Gastroesophageal sphincter (tissue), 4 donors: ENCODE measurements around the gene SMYD2. TPM values are rescaled to one million over a fixed set of nuclear protein-coding genes. Genes with fewer than 3 reads are reported as not detected.

Source experiments
- ATAC-seq: fragments of 150-250 bp; one replicate; pipeline ENCODE4 v1.9.1; 2016; ENCODE audit warnings: mild to moderate bottlenecking, moderate library complexity
- H3K27ac ChIP-seq, 4 donors: fragments of 200-600 bp; sonication (generic) in 3 of 4; 1 replicate in 3 of 4; 2 replicates in 1 of 4; pipeline ENCODE4 v1.5.1; 2016 to 2019
- H3K27me3 ChIP-seq: fragments of 200-600 bp; sonication (generic); one replicate; pipeline ENCODE4 v1.5.1; 2019
- H3K36me3 ChIP-seq, 2 donors: fragments of 200-600 bp; sonication (generic); one replicate each; pipeline ENCODE4 v1.5.1; 2019; ENCODE audit warnings: control low read depth in 1 of 2
- H3K4me1 ChIP-seq, 3 donors: fragments of 200-600 bp; sonication (generic); 1 replicate in 2 of 3; 2 replicates in 1 of 3; pipeline ENCODE4 v1.5.1; 2016 to 2019; ENCODE audit warnings: control low read depth in 2 of 3
- H3K4me3 ChIP-seq, 2 donors: fragments of 200-600 bp; sonication (generic); one replicate each; pipeline ENCODE4 v1.5.1; 2019; ENCODE audit warnings: mild to moderate bottlenecking in 1 of 2, moderate library complexity in 1 of 2
- H3K9me3 ChIP-seq, 3 donors: fragments of 200-600 bp; sonication (generic); one replicate each; pipeline ENCODE4 v1.5.1; 2017 to 2019; ENCODE audit warnings: control low read depth in 2 of 3
- CTCF ChIP-seq, 4 experiments: fragments of 200-600 bp in 2 of 4; fragments of 450-650 bp in 2 of 4; sonication (generic) in 1 of 4; IDR thresholded peaks; one replicate each; pipeline ENCODE4 v1.5.1; 2017 to 2019; ENCODE audit warnings: antibody characterized with exemption in 4 of 4, mild to moderate bottlenecking in 2 of 4, moderate library complexity in 2 of 4
- EP300 ChIP-seq: sonication (generic); formaldehyde crosslinking; IDR thresholded peaks from one replicate; pipeline ENCODE4 v1.6.1; 2017; ENCODE audit warnings: antibody characterized with exemption, mild to moderate bottlenecking
- POLR2A ChIP-seq, 2 donors: fragments of 450-650 bp; IDR thresholded peaks; one replicate each; pipeline ENCODE4 v1.6.1; 2017; ENCODE audit warnings: antibody characterized with exemption in 2 of 2, mild to moderate bottlenecking in 2 of 2, moderate library complexity in 1 of 2
- POLR2AphosphoS5 ChIP-seq: sonication (generic); formaldehyde crosslinking; IDR thresholded peaks from one replicate; pipeline ENCODE4 v1.6.1; 2017; ENCODE audit warnings: antibody characterized with exemption
- WGBS, 2 donors: methylation state at CpG; one replicate each; pipeline ENCODE4 v1.1.5; 2018; ENCODE audit warnings: low coverage in 1 of 2; 5-methylcytosine and 5-hydroxymethylcytosine counted together
- total RNA-seq, 4 donors: library from RNA; depleted of rRNA; stranded (reverse); fragments of >200 nt; gene quantifications; one replicate each; pipeline ENCODE4 v1.1.0, GENCODE V29; 2016

SMYD2 gene
- total RNA-seq, 4 donors from 2014 or later = 12.0 to 30.3 (median 20.5) TPM

DNA sequence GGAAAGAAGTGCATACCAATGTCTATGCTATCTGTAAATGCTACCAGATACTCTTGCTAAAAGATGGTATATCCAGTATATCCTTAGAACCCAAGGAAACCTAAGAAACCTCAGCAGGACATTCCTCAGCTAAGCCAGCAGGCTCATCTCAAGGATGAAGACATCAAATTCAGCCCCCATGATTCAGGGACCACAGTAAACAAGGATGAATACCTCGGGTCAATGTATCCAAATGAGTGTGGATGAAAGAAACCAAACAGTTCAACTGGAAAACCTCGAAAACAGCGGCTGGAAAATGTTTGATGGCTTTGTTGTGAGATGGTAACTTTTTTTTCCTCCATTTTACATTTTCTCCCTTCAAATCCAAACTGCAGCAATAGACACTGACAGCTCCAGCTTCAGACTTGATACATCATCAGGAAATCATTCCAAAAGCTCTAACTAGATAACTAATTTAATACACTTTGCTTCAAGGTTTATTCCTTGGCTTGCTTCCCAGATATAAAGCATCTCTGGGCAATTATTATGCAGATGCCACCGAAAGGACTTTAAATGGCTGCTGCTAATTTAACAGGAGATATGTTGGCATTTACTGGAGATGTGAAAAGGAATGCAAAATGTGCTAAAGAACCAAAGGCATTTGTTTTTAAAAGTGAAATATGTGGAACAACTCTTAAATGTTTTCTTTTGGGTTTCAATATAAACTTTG lies 73.6 kb downstream of the SMYD2 start:
- no peak for ATAC-seq
- peaks cover 0 to 67% of the 10 kb centered on the region in 2 donors for H3K36me3 ChIP-seq

DNA sequence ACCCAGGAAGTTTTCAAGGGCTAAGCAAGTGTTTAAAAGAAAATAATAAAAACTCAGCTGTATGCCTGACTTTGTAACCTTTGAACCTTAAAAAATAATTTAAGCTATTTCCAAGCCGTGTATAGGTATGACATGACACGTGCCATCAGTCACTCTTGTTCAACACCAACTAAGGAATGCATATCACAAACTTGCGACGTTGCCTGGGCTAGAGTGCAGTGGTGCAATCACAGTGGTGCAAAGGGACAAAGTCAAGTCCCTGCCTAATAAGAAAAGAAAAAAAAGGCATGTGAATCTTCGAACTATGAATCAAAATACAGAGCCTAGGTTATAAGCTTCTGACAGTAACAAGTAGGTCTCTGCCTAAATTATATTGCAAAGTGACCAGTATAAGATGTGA lies 79.2 kb downstream of the SMYD2 start:
- TF ChIP-seq CTCF (IDR thresholded peaks at IDR 0.05) (no peak), EP300 (no peak), POLR2AphosphoS5 (no peak), POLR2A (IDR thresholded peaks at IDR 0.05) (no peak)
- no peak overlapping the region for H3K4me3 ChIP-seq
- WGBS, 2 donors = 87 to 90% methylated on average over 4 to 5 of the region's 5 CpGs

More for the DNA sequence above, 73.6 kb downstream of the SMYD2 start:
- Histone ChIP-seq H3K4me1 (no peaks in the 10 kb centered on the region), H3K9me3 (no peaks in the 10 kb centered on the region), H3K4me3 (no peak overlapping the region), H3K27ac (peak overlapping the region in 1 of 4 donors; percentile 28), H3K27me3 (no peaks in the 10 kb centered on the region)
- TF ChIP-seq EP300 (no peak), CTCF (IDR thresholded peaks at IDR 0.05) (no peak), POLR2AphosphoS5 (no peak), POLR2A (IDR thresholded peaks at IDR 0.05) (no peak)
- 46 to 53% methylated on average over 4 of the region's 4 CpGs for WGBS, 2 donors

DNA sequence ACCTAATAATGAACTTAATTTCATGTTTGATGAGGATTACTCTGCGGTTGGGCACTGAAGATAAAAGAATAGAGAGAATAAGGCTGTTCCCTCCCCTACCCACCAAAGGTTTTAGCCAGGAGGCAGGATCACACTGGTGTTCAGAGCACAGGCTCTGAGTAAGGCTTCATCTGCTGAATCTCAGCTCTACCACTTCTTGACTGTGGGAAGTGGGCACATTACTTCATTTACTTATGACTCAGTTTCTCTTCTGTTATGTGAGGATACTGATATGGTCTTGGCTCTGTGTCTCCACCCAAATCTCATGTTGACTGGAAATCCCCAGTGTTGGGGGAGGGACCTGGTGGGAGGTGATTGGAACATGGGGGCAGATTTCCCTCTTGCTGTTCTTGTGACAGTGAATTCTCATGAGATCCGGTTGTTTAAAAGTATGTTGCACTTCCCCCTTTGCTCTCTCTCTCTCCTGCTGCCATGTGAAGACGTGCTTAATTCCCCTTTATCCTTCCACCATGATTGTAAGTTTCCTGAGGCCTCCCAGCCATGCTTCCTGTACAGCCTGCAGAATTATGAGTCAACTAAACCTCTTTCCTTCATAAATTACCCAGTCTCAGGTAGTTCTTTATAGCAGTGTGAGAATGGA lies 79.7 kb downstream of the SMYD2 start:
- 87 to 94% methylated on average over 2 to 3 of the region's 3 CpGs for WGBS, 2 donors
- Histone ChIP-seq H3K36me3 (peaks cover 0 to 100% of the 10 kb centered on the region in 2 donors), H3K4me3 (no peak overlapping the region), H3K9me3 (no peaks in the 10 kb centered on the region), H3K27ac (no peak overlapping the region), H3K27me3 (no peaks in the 10 kb centered on the region), H3K4me1 (no peaks in the 10 kb centered on the region)
- no peak for ATAC-seq
- TF ChIP-seq POLR2A (IDR thresholded peaks at IDR 0.05) (no peak), CTCF (IDR thresholded peaks at IDR 0.05) (no peak)

More for the DNA sequence above, 79.2 kb downstream of the SMYD2 start:
- H3K4me1 ChIP-seq = no peaks in the 10 kb centered on the region
- peaks cover 0 to 100% of the 10 kb centered on the region in 2 donors for H3K36me3 ChIP-seq
- H3K9me3 ChIP-seq = no peaks in the 10 kb centered on the region
- no peak overlapping the region for H3K27ac ChIP-seq
- no peaks in the 10 kb centered on the region for H3K27me3 ChIP-seq
- no peak for ATAC-seq

DNA sequence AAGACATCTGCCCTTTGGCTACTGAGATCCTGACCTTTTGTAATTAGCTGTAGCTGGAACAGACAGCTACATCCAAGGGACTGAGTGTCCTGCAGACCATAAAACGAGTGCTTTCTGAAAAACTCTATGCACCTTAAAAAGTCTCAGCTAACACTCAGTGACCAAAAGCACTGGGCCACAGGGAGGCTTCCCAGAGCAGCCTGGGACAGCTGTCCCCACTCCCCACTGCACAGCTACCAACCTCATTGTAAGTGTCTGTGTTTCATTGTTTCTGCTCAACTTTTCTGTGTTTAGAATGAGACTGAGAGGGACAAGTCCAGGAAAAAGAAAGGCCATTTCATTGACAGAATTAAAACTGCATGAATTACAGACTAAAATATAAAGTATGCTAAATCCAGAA lies 80.7 kb downstream of the SMYD2 start:
- Histone ChIP-seq H3K36me3 (peaks cover 0 to 97% of the 10 kb centered on the region in 2 donors), H3K27me3 (no peaks in the 10 kb centered on the region), H3K27ac (no peak overlapping the region), H3K9me3 (no peaks in the 10 kb centered on the region), H3K4me1 (no peaks in the 10 kb centered on the region), H3K4me3 (no peak overlapping the region)
- 64% methylated on average over 1 of the region's 1 CpG; no CpG with 5 or more reads in 1 of the 2 donors for WGBS, 2 donors
- no peak for TF ChIP-seq EP300
- ATAC-seq = no peak

- Histone ChIP-seq H3K36me3 (peaks cover 0 to 92% of the 10 kb centered on the region in 2 donors), H3K4me1 (no peaks in the 10 kb centered on the region), H3K27ac (peak overlapping the region in 1 of 4 donors; percentile 19), H3K9me3 (no peaks in the 10 kb centered on the region), H3K27me3 (no peaks in the 10 kb centered on the region), H3K4me3 (no peak overlapping the region)
- TF ChIP-seq CTCF (IDR thresholded peaks at IDR 0.05) = no peak
- TF ChIP-seq POLR2A (IDR thresholded peaks at IDR 0.05) = no peak
- no peak for TF ChIP-seq EP300
- ATAC-seq = no peak
- 75 to 84% methylated on average over 1 to 7 of the region's 9 CpGs for WGBS, 2 donors
These were observed 81.4 kb downstream of the SMYD2 start for GRCh38 chr1:214362188-214362882.
